Kidney (tissue), 14 donors: Measurements from ENCODE around the gene STX16. TPM values are rescaled to one million over a fixed set of nuclear protein-coding genes. Genes with fewer than 3 reads are reported as not detected.
"Not testable (repeated sequence)": the region's sequence is repeated elsewhere in the genome, so short reads cannot be mapped to it uniquely, and the experiment has no call there.

Experiments
- DNase-seq, 5 donors: peaks; one replicate each; pipeline ENCODE4 v3.0.0-alpha.2; 2013 to 2020
- FAIRE-seq: peaks from 2 replicates; lab custom pipeline; 2012; peaks lifted over from hg19 to GRCh38; lab: Jason Lieb, UNC
- H3K27ac ChIP-seq, 2 donors: one replicate each; pipeline ENCODE4 v1.7.0; 2013; ENCODE audit warnings: low read depth in 2 of 2, low read length in 2 of 2, inconsistent platforms in 1 of 2
- H3K27me3 ChIP-seq: one replicate; pipeline ENCODE4 v1.7.1; 2013; ENCODE audit warnings: low read length, inconsistent platforms; ENCODE audit not compliant: control insufficient read depth, insufficient read depth
- H3K36me3 ChIP-seq, 3 donors: one replicate each; pipeline versions ENCODE4 v1.7.0 to v1.7.1; 2013; ENCODE audit warnings: low read length in 3 of 3, control low read depth in 1 of 3, inconsistent platforms in 1 of 3; ENCODE audit not compliant: insufficient read depth in 3 of 3, control insufficient read depth in 2 of 3
- H3K4me1 ChIP-seq, 3 donors: one replicate each; pipeline versions ENCODE4 v1.7.0 to v1.7.1; 2013; ENCODE audit warnings: low read length in 3 of 3, inconsistent platforms in 1 of 3, low read depth in 1 of 3; ENCODE audit not compliant: control insufficient read depth in 2 of 3, insufficient read depth in 2 of 3
- H3K4me3 ChIP-seq, 3 donors: one replicate each; pipeline versions ENCODE4 v1.7.0 to v1.8.1; 2013; ENCODE audit warnings: low read length in 3 of 3, control low read depth in 1 of 3, inconsistent platforms in 1 of 3
- H3K9ac ChIP-seq, 3 donors: one replicate each; pipeline versions ENCODE4 v1.7.0 to v1.7.1; 2013; ENCODE audit warnings: low read length in 3 of 3, control low read depth in 1 of 3, inconsistent platforms in 1 of 3
- H3K9me3 ChIP-seq, 3 donors: one replicate each; pipeline versions ENCODE4 v1.7.0 to v1.7.1; 2013; ENCODE audit warnings: low read length in 3 of 3, control low read depth in 1 of 3, inconsistent platforms in 1 of 3; ENCODE audit not compliant: control insufficient read depth in 2 of 3, insufficient read depth in 1 of 3
- CTCF ChIP-seq: IDR thresholded peaks from 3 replicates; pipeline ENCODE4 v1.5.1; 2012; ENCODE audit warnings: mild to moderate bottlenecking, moderate library complexity, borderline replicate concordance; ENCODE audit not compliant: insufficient read depth; ENCODE audit errors: extremely low read depth
- intact Hi-C: fragments of 100-400 bp; cut with DNase I; formaldehyde crosslinking; loops from one replicate; pipeline ENCODE4 v1.11.1; 2022
- polyA plus RNA-seq: library from polyadenylated mRNA; stranded (reverse); fragments of 350-450 nt; fragmentation: Illumina TruSeq; extraction: RNeasy Lipid Tissue Mini Kit (QIAGEN cat#74804); gene quantifications from one replicate; pipeline ENCODE4 v1.2.3, GENCODE V29; 2014; ENCODE audit warnings: low read depth, low replicate concordance; ENCODE audit not compliant: insufficient read depth
- total RNA-seq: library from RNA; stranded (reverse); fragmentation: NEBNext Ultra II Directional; extraction: Animal tissue kit (Norgen Biotek cat#: 25700); gene quantifications from one replicate; pipeline ENCODE4 v1.2.1, GENCODE V29; 2021
- donor health status: control.
- donor health status: control.
- donor health status: control.
- donor health status: control.
- donor health status: control.
- donor health status: DM: yes; HTN: yes; CAD: no.
- donor health status: Normal renal cell carcinoma (clear cell type).

The STX16 gene
- total and polyA plus RNA-seq, 2 donors from 2014 or later: 20.6 to 60.7 TPM

GRCh38 chr20:58723628-58723984 lies 72.5 kb downstream of the STX16 start:
- DNase-seq: peak in 1 of 5 donors; percentile 7
- no peak for TF ChIP-seq CTCF
- H3K4me3 ChIP-seq: no peak overlapping the region
- no peaks in the 10 kb centered on the region for H3K36me3 ChIP-seq
- no peaks in the 10 kb centered on the region for H3K9me3 ChIP-seq
- intact Hi-C loops: no loop called here
- FAIRE-seq: no peak
- H3K27ac ChIP-seq: no peak overlapping the region
- H3K9ac ChIP-seq: no peak overlapping the region
- no peaks in the 10 kb centered on the region for H3K27me3 ChIP-seq
- H3K4me1 ChIP-seq: no peaks in the 10 kb centered on the region

- DNase-seq, H3K9ac ChIP-seq, H3K27me3 ChIP-seq, H3K4me1 ChIP-seq, FAIRE-seq, H3K4me3 ChIP-seq, H3K27ac ChIP-seq, intact Hi-C loops, H3K36me3 ChIP-seq, H3K9me3 ChIP-seq: not testable (repeated sequence)
These were observed 75.1 kb downstream of the STX16 start for GRCh38 chr20:58726156-58726555.

Other genes with a start within 250 kb of the STX16 start
- gene APCDD1L, start 135.9 kb upstream of the STX16 start, total RNA-seq: 1.2 TPM
- gene APCDD1L, start 135.9 kb upstream of the STX16 start, polyA plus RNA-seq: 4.5 TPM
- 60.2 TPM for gene NPEPL1, start 41.5 kb downstream of the STX16 start, total RNA-seq
- 39.7 TPM for gene NPEPL1, start 41.5 kb downstream of the STX16 start, polyA plus RNA-seq
- gene GNAS-AS1, start 199.6 kb downstream of the STX16 start, total RNA-seq: 0.88 TPM
- gene GNAS-AS1, start 199.6 kb downstream of the STX16 start, polyA plus RNA-seq: 0.37 TPM
- gene GNAS, start 201.4 kb downstream of the STX16 start, total RNA-seq: 792 TPM
- 867 TPM for gene GNAS, start 201.4 kb downstream of the STX16 start, polyA plus RNA-seq